Hepatocyte (in vitro differentiated cells): ENCODE data around the gene RIPPLY3.
A peak's percentile ranks its signal among the peaks of the same experiment; 100 is the strongest.

Experiments
- CTCF ChIP-seq: fragments of 200-600 bp; sonication (generic); IDR thresholded peaks from 2 replicates; pipeline ENCODE4 v1.5.1; 2016; ENCODE audit warnings: antibody characterized with exemption, mild to moderate bottlenecking; ENCODE audit not compliant: poor library complexity
- EZH2 ChIP-seq: fragments of 200-600 bp; sonication (generic); IDR thresholded peaks from 2 replicates; pipeline ENCODE4 v1.6.1; 2016; ENCODE audit warnings: antibody characterized with exemption, mild to moderate bottlenecking, borderline replicate concordance
- EZH2phosphoT487 ChIP-seq: fragments of 200-600 bp; sonication (generic); IDR thresholded peaks from one replicate; pipeline ENCODE4 v1.6.1; 2018; ENCODE audit warnings: antibody characterized with exemption, mild to moderate bottlenecking, low read depth, moderate library complexity; ENCODE audit not compliant: unreplicated experiment, severe bottlenecking

DNA sequence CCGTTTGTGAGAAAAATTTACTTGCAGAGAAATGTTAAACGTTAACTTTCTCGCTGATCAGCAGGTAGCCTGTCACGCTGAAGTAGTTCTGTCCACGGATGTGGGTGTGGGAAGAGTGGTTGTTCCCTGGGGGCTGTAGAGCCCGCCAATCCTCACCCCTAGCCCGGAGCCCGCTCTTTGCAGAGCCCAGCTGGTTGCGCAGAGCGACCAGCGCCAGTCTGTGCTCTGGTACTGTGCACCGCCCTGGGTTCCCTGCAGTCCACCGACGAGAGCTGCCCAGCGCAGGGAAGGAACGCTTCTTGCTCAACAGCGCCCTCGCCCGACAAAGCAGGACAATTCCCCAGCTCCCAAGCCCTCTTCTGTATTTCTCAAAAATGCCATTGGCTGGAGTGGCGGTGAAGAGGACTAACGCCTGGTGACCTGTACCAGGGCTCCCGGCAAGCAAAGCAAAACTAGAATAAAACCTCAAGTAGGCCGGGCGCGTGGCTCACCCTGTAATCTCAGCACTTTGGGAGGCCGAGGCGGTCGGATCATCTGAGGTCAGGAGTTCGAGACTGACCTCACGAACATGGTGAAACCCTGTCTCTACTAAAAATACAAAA, 3.3 kb downstream of the RIPPLY3 start:
- TF ChIP-seq CTCF (peak; percentile 85), EZH2phosphoT487 (no peak), EZH2 (no peak)
